GM21526 (cell line): ENCODE data around the gene CORO2B.

Experiments used
- ATAC-seq: cut with Tn5 transposase; IDR thresholded peaks from one replicate; pipeline ENCODE4 v1.9.1; 2021; ENCODE audit warnings: moderate library complexity; ENCODE audit not compliant: unreplicated experiment, low FRiP score

The CORO2B gene

GRCh38 chr15:68589053-68589452 is 10.3 kb downstream of the CORO2B start:
- ATAC-seq, result no peak

- no peak for ATAC-seq
These were observed 11.3 kb downstream of the CORO2B start for GRCh38 chr15:68589783-68590710.

DNA sequence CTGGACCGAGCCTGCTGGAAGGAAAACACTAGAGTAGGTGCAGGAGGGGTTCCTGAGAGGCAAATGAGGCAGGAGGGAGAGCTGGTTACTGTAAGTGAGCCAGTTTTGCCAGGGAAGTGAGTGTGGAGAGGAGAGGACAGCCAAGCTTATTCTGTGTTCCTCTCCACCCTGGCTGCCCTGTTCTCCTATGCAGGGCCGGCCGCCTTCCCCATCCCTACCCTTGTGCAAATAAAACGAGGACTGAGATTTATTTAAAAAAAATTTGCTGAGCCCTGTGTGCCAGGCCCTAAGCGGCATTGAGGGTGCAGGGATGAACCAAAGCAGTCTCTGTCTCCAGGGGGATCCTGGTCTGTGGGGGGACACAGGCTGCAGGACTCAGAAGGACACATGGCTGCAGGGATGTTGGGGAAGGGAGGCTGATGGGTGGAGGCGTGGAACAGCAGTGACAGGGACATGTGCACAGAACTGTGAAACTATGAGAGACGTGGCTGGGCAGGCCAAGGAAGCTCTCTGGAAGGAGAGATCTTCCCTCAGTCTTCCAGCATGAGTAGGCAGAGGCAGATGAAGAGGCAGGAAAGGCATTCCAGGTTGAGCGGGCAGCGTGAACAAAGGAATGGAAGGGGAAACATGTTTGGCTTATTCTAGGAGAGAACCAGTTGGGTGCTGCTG is 12.1 kb downstream of the CORO2B start:
- no peak for ATAC-seq

GRCh38 chr15:68592054-68592453 is 13.3 kb downstream of the CORO2B start:
- no peak for ATAC-seq

DNA sequence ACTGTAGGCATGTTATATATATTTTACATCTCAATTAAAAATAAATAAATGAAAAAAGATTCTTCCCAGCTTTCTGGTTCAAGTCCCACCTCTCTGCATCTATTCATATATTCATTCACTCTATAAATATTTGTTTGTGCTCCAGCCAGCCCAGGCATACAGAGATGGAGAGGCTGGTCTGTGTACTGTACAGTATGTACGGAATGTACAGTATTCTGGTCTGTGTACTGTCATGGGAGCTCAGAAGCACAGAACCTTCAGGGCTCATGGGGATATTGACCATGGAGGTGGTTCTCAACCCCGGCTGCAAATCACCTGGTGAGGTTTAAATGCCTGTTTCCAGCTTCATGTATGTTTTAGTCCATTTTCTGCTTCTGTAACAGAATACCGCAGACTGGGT is 13.8 kb downstream of the CORO2B start:
- ATAC-seq, result no peak

GRCh38 chr15:68593341-68593740 is 14.5 kb downstream of the CORO2B start:
- ATAC-seq, result no peak

DNA sequence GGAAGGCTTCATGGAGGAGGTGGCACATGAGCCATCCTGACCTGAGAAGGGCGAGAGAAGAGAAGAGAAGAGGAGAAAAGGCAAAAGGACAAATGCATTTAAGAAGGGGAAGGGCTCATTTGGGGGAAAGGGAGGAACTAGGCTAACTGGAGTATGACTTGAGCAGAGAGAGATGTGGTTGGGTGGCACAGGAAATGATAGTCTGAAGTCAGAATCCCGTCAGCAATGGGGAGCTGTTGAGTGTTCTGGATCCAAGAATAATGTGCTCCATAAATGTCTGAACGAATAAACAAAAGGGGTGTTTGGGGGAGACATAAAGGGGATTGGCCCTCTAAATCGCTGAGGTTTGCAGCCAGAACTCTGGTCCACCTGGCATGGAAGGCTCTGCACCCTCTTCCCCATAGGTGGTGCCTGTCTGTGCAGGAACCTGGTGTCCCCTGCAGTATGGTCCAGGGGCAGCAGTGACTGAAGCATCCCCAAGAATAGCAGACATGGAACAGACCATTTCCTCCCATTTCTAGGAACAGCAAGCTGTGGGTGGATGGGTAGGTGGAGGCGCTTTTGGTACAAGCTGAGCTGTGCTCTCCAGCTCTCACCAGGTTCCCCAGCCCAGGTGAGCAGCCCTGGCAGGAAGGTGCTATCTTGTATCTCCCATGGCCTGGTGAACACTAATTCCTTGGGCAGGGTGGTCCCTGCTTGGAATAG is 15.2 kb downstream of the CORO2B start:
- ATAC-seq, result no peak

- no peak for ATAC-seq
These were observed 15.9 kb downstream of the CORO2B start for GRCh38 chr15:68594533-68595259.

- no peak for ATAC-seq
These were observed 16.4 kb downstream of the CORO2B start for GRCh38 chr15:68595260-68595564.

DNA sequence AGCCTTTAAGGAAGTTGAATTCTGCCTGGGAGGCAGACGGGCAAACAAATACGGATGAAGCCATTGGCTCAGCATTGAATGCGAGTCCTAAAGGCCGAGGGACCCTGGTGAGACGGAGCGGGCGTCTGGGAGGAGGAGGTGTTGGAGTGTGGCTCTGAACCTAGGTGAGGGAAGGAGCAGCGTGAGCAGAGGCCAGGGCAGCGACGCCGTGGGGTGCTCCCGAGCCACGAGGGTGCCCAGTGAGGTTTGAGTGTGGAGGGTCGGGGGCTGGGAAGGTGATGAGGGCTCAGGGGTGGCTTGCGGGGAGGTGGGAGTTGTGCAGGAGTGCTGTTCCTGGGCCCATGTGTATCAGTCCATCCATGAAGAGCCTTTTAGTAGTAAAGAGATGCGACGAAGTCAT is 17.0 kb downstream of the CORO2B start:
- no peak for ATAC-seq

DNA sequence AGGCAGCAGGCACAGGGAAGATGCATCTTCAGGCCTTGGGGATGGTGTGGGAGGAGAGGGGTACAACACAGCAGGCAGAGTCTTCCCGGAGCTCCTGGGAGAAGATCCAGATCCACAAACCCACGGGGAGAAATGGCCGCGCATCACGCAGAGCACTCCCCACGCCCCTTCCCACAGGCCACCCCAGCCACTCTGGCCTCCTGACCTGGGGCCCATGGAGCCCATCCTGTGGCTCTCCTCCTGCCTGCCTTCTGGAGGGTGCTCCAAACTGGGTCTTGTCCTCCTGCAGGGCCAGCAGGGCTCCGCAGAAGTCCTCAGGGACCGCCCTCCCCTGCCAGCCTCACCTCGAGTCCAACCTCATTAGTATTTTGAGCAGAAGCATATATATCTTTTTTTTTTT is 17.9 kb downstream of the CORO2B start:
- no peak for ATAC-seq

- ATAC-seq, result no peak
These were observed 18.8 kb downstream of the CORO2B start for GRCh38 chr15:68597581-68597980.

DNA sequence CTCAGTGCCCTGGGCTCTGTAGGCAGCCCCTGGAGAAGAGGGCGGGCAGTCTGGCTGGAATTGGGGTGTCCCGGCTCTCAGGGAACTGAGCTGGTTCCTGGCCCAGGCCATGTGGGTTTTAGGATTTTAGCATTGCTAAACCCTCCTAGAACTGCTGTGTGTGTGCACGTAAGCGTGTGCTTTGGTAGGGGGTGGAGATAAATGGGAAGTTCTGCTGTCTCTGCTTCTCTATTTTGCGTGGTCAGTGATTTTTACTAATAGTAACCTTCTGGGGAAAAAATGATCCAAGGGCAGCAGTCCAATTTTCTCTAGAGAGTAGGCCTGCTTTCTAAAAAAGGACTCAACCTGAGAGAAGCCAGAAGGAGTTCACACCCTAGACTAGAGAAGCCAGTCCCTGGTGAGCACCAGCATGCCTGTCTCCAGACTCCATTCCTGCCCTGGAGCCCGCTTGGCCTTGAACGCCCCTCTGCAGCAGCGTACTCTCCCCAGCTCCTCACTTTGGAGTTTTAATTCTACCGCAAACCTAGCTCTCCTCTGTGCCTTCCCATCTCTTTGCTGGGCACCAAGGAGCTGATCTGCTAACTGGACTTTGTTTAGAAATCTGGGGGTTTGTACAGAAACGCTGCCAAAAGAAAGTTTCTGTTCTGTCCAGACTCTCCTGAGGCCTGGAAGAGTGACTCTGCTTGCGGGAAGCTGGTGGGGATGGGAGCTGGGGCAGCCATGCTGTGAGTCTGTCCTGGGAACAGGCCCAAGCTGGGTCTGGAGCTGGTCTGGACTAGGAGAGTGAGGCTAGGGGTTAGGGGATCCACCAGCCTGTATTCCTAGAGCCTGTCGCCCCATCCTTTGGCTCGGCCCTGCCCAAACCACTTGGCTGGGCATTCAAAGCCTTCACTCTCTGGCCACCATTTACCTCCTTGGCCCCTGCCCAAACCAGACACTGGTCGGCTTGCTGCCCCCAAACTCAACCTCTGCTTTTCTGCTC is 19.7 kb downstream of the CORO2B start:
- ATAC-seq, result no peak

DNA sequence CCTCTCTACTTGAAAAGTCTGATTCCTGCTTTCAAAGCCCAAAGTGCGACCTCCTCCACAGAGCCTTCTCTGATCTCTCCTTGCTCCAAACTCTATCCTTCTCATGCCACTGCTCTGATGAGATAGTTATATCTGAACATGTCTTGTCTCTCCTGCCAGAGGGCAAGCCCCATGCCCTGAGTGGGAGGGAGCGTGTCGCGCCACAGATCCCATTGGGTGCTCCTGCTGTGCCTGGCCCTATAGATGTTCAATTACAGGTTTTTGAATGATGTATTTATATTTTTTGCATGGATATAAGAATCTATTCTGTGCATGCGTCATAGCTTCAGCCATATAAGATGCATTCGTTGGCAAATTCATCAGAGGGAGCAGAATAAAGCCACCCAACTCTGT is 20.4 kb downstream of the CORO2B start:
- no peak for ATAC-seq

GRCh38 chr15:68599560-68600071 is 20.8 kb downstream of the CORO2B start:
- ATAC-seq, result no peak

GRCh38 chr15:68601206-68602197 is 22.7 kb downstream of the CORO2B start:
- ATAC-seq, result no peak

DNA sequence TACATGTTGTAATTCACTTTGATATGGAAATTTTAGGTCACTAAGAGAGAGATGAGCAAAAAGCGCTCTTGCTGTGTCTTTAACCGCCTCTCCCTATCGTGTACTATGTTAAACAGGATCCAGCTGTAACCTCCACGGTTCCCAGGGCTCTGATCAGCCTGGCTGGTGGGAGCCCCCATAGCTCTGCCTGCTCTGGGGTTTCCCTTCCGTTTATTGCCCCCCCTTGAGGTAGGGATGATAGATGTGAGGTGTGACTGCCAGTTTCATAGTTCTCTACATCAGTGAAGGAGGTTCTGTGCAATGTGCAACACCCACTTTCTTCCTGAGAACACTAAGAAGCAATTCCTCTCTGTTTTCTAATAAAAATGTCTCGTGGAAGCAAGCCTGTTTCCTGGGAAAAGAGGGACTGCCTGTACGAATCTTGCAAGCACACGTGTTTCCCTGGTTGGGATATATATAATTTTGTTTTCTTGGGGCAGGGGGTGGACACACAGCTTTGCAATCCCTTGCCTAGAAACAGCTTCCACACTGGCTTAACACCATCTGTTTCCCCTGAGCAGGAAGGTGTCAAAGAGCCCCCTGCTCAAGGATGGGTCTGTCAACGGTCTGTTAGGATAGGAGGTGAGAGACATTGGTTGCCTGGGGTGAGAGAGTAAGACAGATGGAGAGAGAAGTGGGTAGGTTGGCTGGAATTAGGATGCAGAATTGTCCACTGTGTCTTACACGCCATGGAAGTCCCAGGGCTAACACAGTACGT is 23.8 kb downstream of the CORO2B start:
- no peak for ATAC-seq

DNA sequence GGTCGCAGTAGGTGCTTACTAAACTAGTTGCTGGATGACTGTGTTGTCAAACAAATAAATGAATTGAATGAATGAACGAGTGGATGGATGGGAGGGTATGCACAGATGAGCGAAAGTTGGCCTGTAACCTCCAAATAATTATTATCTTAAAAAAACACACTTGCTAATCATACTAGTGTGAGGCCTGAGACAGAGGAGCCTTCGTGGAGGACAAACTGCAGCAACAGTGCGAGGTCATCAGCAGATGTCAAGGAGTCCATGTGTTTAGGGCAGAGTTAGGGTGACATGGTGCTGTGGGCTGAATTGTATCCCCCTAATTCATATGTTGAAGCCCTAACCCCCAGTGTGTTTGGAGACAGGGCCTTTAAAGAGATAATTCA is 24.4 kb downstream of the CORO2B start:
- no peak for ATAC-seq
